HCT116 (cell line): ENCODE measurements around the gene ARAP1.

ENCODE experiments used
- CEBPB ChIP-seq: IDR thresholded peaks from 2 replicates; pipeline ENCODE4 v1.6.1; 2012; ENCODE audit warnings: low read depth
- JUND ChIP-seq: IDR thresholded peaks from 2 replicates; pipeline ENCODE4 v1.6.1; 2012
- ZNF274 ChIP-seq: fragments of 200-500 bp; sonication (Bioruptor generic); IDR thresholded peaks from 2 replicates; pipeline ENCODE4 v1.6.1; 2014; ENCODE audit warnings: mild to moderate bottlenecking, low read depth, low read length, inconsistent platforms
- TF ChIP-seq, protein P1 (sequence below), 3 experiments: fragments of 200-600 bp in 1 of 3; sonication (generic) in 1 of 3; IDR thresholded peaks in 2 of 3; conservative IDR thresholded peaks in 1 of 3; 2 replicates each; pipeline ENCODE4 v1.5.1; 2012 to 2017; ENCODE audit warnings: low read depth in 2 of 3, low read length in 2 of 3, antibody characterized with exemption in 1 of 3, borderline replicate concordance in 1 of 3, control low read depth in 1 of 3, mild to moderate bottlenecking in 1 of 3, mixed read lengths in 1 of 3, mixed run types in 1 of 3, moderate library complexity in 1 of 3; ENCODE audit not compliant: insufficient read depth in 1 of 3
- TF ChIP-seq, protein P2 (sequence below): IDR thresholded peaks from 2 replicates; pipeline ENCODE4 v1.6.1; 2012

DNA sequence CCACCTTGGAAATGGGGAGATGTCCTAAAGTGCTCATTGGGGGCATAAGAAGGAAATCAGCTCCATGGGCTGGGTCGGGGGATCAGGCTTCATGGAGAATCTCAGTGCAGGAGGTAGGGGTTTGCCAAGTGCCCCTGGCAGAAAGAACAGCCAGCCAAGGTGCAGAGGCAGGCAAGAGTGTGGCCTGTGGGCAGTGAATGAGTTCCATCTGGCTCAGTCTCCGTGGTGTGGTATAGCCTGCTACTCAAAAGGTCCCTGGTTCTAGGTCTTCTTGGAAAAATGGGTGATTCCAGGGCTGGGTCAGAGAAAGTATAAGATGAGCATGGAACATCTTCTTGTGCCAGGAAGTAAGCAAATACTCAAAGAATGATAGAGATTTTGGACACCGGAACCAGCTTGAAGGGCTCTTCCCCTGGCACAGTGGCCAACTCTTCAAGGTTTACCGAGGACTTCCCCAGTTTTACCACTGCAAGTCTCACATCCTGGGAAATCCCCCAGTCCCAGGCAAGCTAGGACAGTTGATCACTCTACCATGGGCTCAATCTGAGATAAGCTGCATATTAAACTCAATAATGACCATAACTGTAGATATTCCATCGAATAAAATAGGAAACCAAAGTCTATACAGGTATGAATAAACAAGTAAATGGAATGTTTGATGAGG lies 10.6 kb upstream of the ARAP1 start:
- TF ChIP-seq, protein P1, sequence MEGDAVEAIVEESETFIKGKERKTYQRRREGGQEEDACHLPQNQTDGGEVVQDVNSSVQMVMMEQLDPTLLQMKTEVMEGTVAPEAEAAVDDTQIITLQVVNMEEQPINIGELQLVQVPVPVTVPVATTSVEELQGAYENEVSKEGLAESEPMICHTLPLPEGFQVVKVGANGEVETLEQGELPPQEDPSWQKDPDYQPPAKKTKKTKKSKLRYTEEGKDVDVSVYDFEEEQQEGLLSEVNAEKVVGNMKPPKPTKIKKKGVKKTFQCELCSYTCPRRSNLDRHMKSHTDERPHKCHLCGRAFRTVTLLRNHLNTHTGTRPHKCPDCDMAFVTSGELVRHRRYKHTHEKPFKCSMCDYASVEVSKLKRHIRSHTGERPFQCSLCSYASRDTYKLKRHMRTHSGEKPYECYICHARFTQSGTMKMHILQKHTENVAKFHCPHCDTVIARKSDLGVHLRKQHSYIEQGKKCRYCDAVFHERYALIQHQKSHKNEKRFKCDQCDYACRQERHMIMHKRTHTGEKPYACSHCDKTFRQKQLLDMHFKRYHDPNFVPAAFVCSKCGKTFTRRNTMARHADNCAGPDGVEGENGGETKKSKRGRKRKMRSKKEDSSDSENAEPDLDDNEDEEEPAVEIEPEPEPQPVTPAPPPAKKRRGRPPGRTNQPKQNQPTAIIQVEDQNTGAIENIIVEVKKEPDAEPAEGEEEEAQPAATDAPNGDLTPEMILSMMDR (IDR thresholded peaks at IDR 0.05 in 2 of 3, conservative IDR thresholded peaks at IDR 0.05 in 1 of 3; ENCODE audit: borderline replicate concordance in 1 of 3, insufficient read depth in 1 of 3, low read depth in 2 of 3, low read length in 2 of 3), result no peak
- TF ChIP-seq ZNF274 (no peak), CEBPB (no peak), JUND (no peak)
- TF ChIP-seq, protein P2, sequence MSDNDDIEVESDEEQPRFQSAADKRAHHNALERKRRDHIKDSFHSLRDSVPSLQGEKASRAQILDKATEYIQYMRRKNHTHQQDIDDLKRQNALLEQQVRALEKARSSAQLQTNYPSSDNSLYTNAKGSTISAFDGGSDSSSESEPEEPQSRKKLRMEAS, result no peak
